ENCODE measurements around the gene TSPAN8. TPM values are rescaled to one million over a fixed set of nuclear protein-coding genes. Genes with fewer than 3 reads are reported as not detected.

TSPAN8 gene
- total RNA-seq, 1 experiment from 2014 or later: 4.2 TPM

- TF ChIP-seq SIN3A (IDR thresholded peaks at IDR 0.05; ENCODE audit: borderline replicate concordance, insufficient read depth, low read depth, low read length): no peak
- no peak for TF ChIP-seq REST (IDR thresholded peaks at IDR 0.05; ENCODE audit: insufficient read depth in 1 of 2, low read depth in 2 of 2, low read length in 1 of 2)
- TF ChIP-seq TCF7L2 (IDR thresholded peaks at IDR 0.05; ENCODE audit: low read depth, low read length): no peak
- no peak for TF ChIP-seq CTCF (IDR thresholded peaks at IDR 0.05)
- no peak for TF ChIP-seq POLR2AphosphoS5 (IDR thresholded peaks at IDR 0.05; ENCODE audit: low read depth, low read length)
- no peaks in the 10 kb centered on the region for H3K9me3 ChIP-seq (ENCODE audit: control insufficient read depth, insufficient read depth, low read depth, low read length)
- no peaks in the 10 kb centered on the region for H3K27me3 ChIP-seq (ENCODE audit: control insufficient read depth, insufficient read depth, low read length)
- no peak overlapping the region for H3K27ac ChIP-seq (ENCODE audit: low read length)
- no peak overlapping the region for H3K4me3 ChIP-seq (ENCODE audit: low read depth in 2 of 2, low read length in 2 of 2)
- DNase-seq (ENCODE audit: low read depth, low spot score) (no peak), ATAC-seq (no peak)
- in situ Hi-C loops (cut with HindIII; ENCODE audit: low pct_unique_long_range_greater_than_20kb, low sequenced_read_pairs): no loop called here
- no peaks in the 10 kb centered on the region for H3K36me3 ChIP-seq (ENCODE audit: control insufficient read depth, insufficient read depth, low read length)
- intact Hi-C loops (cut with micrococcal nuclease; ENCODE audit: unreplicated experiment): no loop called here
- ChIA-PET CTCF (no interaction called here), POLR2A (no interaction called here)
- no peaks in the 10 kb centered on the region for H3K4me1 ChIP-seq (ENCODE audit: control insufficient read depth, insufficient read depth, low read length)
- no TSS peak for BruUV-seq (replicated peaks)
Measured at GRCh38 chr12:71092290-71092689, 65.5 kb downstream of the TSPAN8 start.

GRCh38 chr12:71090971-71091370 is 66.8 kb downstream of the TSPAN8 start:
- BruUV-seq (replicated peaks): no TSS peak
- CTCF ChIA-PET: no interaction called here

More at GRCh38 chr12:71090971-71091370, 66.8 kb downstream of the TSPAN8 start:
- no peak for DNase-seq (ENCODE audit: low read depth, low spot score)
- H3K36me3 ChIP-seq (ENCODE audit: control insufficient read depth, insufficient read depth, low read length): no peaks in the 10 kb centered on the region
- H3K9me3 ChIP-seq (ENCODE audit: control insufficient read depth, insufficient read depth, low read depth, low read length): no peaks in the 10 kb centered on the region
- no peaks in the 10 kb centered on the region for H3K4me1 ChIP-seq (ENCODE audit: control insufficient read depth, insufficient read depth, low read length)
- in situ Hi-C loops (cut with HindIII; ENCODE audit: low pct_unique_long_range_greater_than_20kb, low sequenced_read_pairs): no loop called here
- H3K27me3 ChIP-seq (ENCODE audit: control insufficient read depth, insufficient read depth, low read length): no peaks in the 10 kb centered on the region
- no peak overlapping the region for H3K4me3 ChIP-seq (ENCODE audit: low read depth in 2 of 2, low read length in 2 of 2)
- H3K27ac ChIP-seq (ENCODE audit: low read length): no peak overlapping the region
- ATAC-seq: no peak
- intact Hi-C loops (cut with micrococcal nuclease; ENCODE audit: unreplicated experiment): no loop called here
- POLR2A ChIA-PET: no interaction called here
- TF ChIP-seq POLR2AphosphoS5 (IDR thresholded peaks at IDR 0.05; ENCODE audit: low read depth, low read length) (no peak), CTCF (IDR thresholded peaks at IDR 0.05) (no peak), REST (IDR thresholded peaks at IDR 0.05; ENCODE audit: insufficient read depth in 1 of 2, low read depth in 2 of 2, low read length in 1 of 2) (no peak), TCF7L2 (IDR thresholded peaks at IDR 0.05; ENCODE audit: low read depth, low read length) (no peak), SIN3A (IDR thresholded peaks at IDR 0.05; ENCODE audit: borderline replicate concordance, insufficient read depth, low read depth, low read length) (no peak)
